ENCODE measurements around the gene ZNF335. TPM values are rescaled to one million over a fixed set of nuclear protein-coding genes. Genes with fewer than 3 reads are reported as not detected.

Gene ZNF335
- total and polyA plus RNA-seq, 2 of the 13 experiments (the other 11 are each of a cell fraction or from before 2014, with no cell fraction given): 9.7 to 13.7 TPM

- TF ChIP-seq ZNF124 (CRISPR knock-in tag; IDR thresholded peaks at IDR 0.05) (no peak; the same call in 1 of the 2 replicates), ZNF281 (CRISPR knock-in tag; IDR thresholded peaks at IDR 0.05; ENCODE audit: borderline replicate concordance) (no peak), ZSCAN9 (CRISPR knock-in tag; IDR thresholded peaks at IDR 0.05; ENCODE audit: borderline replicate concordance) (no peak), ZNF768 (CRISPR knock-in tag; IDR thresholded peaks at IDR 0.05) (no peak; the same call in 1 of the 2 replicates), ZNF350 (CRISPR knock-in tag; IDR thresholded peaks at IDR 0.05; ENCODE audit: borderline replicate concordance, low read depth) (no peak; the same call in 1 of the 2 replicates), LBX2 (CRISPR knock-in tag; IDR thresholded peaks at IDR 0.05; ENCODE audit: borderline replicate concordance) (no peak), TIGD3 (CRISPR knock-in tag; IDR thresholded peaks at IDR 0.05; ENCODE audit: borderline replicate concordance) (no peak; the same call in 1 of the 2 replicates), ZNF24 (IDR thresholded peaks at IDR 0.05) (no peak), ZNF501 (CRISPR knock-in tag; IDR thresholded peaks at IDR 0.05) (no peak), FOXO4 (CRISPR knock-in tag; conservative IDR thresholded peaks at IDR 0.05) (no peak), ZNF776 (CRISPR knock-in tag; IDR thresholded peaks at IDR 0.05) (no peak), HINFP (CRISPR knock-in tag; IDR thresholded peaks at IDR 0.05; ENCODE audit: low read depth) (no peak), PAF1 (CRISPR knock-in tag; IDR thresholded peaks at IDR 0.05) (no peak)
- TF ChIP-seq, protein P1, sequence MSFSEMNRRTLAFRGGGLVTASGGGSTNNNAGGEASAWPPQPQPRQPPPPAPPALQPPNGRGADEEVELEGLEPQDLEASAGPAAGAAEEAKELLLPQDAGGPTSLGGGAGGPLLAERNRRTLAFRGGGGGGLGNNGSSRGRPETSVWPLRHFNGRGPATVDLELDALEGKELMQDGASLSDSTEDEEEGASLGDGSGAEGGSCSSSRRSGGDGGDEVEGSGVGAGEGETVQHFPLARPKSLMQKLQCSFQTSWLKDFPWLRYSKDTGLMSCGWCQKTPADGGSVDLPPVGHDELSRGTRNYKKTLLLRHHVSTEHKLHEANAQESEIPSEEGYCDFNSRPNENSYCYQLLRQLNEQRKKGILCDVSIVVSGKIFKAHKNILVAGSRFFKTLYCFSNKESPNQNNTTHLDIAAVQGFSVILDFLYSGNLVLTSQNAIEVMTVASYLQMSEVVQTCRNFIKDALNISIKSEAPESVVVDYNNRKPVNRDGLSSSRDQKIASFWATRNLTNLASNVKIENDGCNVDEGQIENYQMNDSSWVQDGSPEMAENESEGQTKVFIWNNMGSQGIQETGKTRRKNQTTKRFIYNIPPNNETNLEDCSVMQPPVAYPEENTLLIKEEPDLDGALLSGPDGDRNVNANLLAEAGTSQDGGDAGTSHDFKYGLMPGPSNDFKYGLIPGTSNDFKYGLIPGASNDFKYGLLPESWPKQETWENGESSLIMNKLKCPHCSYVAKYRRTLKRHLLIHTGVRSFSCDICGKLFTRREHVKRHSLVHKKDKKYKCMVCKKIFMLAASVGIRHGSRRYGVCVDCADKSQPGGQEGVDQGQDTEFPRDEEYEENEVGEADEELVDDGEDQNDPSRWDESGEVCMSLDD (CRISPR knock-in tag; IDR thresholded peaks at IDR 0.05; ENCODE audit: borderline replicate concordance): no peak
- TF ChIP-seq, protein P2, sequence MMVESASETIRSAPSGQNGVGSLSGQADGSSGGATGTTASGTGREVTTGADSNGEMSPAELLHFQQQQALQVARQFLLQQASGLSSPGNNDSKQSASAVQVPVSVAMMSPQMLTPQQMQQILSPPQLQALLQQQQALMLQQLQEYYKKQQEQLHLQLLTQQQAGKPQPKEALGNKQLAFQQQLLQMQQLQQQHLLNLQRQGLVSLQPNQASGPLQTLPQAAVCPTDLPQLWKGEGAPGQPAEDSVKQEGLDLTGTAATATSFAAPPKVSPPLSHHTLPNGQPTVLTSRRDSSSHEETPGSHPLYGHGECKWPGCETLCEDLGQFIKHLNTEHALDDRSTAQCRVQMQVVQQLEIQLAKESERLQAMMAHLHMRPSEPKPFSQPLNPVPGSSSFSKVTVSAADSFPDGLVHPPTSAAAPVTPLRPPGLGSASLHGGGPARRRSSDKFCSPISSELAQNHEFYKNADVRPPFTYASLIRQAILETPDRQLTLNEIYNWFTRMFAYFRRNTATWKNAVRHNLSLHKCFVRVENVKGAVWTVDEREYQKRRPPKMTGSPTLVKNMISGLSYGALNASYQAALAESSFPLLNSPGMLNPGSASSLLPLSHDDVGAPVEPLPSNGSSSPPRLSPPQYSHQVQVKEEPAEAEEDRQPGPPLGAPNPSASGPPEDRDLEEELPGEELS (CRISPR knock-in tag; IDR thresholded peaks at IDR 0.05): no peak
Observed at GRCh38 chr20:45911486-45912343, 60.3 kb downstream of the ZNF335 start, which contains the start of gene PLTP (continued).

Measured in HepG2 (cell line).